Ascending aorta (tissue), 2 donors: ENCODE results near the gene NSUN5. TPM values are rescaled to one million over a fixed set of nuclear protein-coding genes. Genes with fewer than 3 reads are reported as not detected.
A peak's percentile ranks its signal among the peaks of the same experiment; 100 is the strongest.
"Not testable (repeated sequence)": the region's sequence is repeated elsewhere in the genome, so short reads cannot be mapped to it uniquely, and the experiment has no call there.

ENCODE experiments used
- DNase-seq, 2 donors: peaks; one replicate each; pipeline ENCODE4 v3.0.0-alpha.2; 2019; ENCODE audit warnings: low spot score in 2 of 2
- H3K27ac ChIP-seq, 2 donors: fragments of 200-600 bp; sonication (generic); one replicate each; pipeline ENCODE4 v1.5.1; 2016 to 2017; ENCODE audit warnings: mild to moderate bottlenecking in 1 of 2
- H3K27me3 ChIP-seq: fragments of 200-600 bp; sonication (generic); one replicate; pipeline ENCODE4 v1.5.1; 2017
- H3K36me3 ChIP-seq, 2 donors: fragments of 200-600 bp; sonication (generic); one replicate each; pipeline ENCODE4 v1.5.1; 2016
- H3K4me1 ChIP-seq, 2 donors: fragments of 200-600 bp; sonication (generic); one replicate each; pipeline ENCODE4 v1.5.1; 2016 to 2017; ENCODE audit warnings: mild to moderate bottlenecking in 1 of 2
- H3K4me3 ChIP-seq, 2 donors: fragments of 200-600 bp; sonication (generic); one replicate each; pipeline ENCODE4 v1.5.1; 2016 to 2017; ENCODE audit warnings: mild to moderate bottlenecking in 1 of 2
- H3K9me3 ChIP-seq, 2 donors: fragments of 200-600 bp; sonication (generic); one replicate each; pipeline ENCODE4 v1.5.1; 2016
- intact Hi-C: fragments of 100-400 bp; cut with DNase I; formaldehyde crosslinking; loops from one replicate; pipeline ENCODE4 v1.15.1; 2023
- total RNA-seq: library from RNA; depleted of rRNA; stranded (reverse); fragments of >200 nt; gene quantifications from one replicate; pipeline ENCODE4 v1.1.0, GENCODE V29; 2016
- TF ChIP-seq, protein P1 (sequence below), 3 experiments: fragments of 200-600 bp in 2 of 3; fragments of 450-650 bp in 1 of 3; sonication (generic) in 2 of 3; IDR thresholded peaks; one replicate each; pipeline ENCODE4 v1.5.1; 2016 to 2019; ENCODE audit warnings: antibody characterized with exemption in 3 of 3, mild to moderate bottlenecking in 1 of 3, moderate library complexity in 1 of 3

Gene NSUN5
- total RNA-seq, 1 donor from 2014 or later = 9.8 TPM

DNA sequence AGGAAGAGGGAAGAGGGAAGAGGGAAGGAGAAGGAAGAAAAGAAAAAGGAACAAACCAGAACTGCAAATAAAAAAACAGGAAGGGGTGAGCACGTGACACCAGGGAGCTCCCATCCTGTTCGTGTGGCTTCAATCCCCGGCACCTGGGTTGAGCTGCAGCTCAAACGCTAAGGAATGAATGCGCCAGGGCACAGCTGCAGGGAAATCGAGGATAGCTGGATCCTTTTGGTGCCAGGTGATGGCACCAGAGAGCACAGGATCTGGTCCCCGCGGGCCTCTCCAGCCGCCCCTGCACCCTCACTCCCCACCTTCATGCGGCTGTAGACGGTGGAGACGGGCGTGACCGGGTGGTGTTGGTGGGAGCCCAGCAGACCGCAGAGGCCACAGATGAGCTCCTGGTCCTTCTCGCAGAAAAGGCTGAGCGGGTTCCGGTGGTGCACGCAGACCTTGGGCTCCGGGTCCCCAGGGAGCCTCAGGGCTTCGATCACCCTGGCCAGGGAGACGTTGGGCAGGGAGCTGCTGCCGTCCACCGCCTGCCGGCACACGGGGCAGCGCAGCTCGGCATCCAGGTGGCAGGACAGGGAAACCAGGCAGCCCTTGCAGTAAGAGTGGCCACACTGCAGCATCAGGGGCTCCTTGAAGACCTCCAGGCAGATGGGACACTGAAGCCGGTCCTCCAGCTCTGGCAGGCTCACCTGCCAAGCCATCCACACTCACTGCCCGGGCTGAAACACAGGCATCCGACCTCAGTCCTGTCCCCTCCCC lies 15.6 kb upstream of the NSUN5 start:
- H3K36me3 ChIP-seq, DNase-seq, H3K9me3 ChIP-seq, intact Hi-C loops, H3K27ac ChIP-seq, H3K27me3 ChIP-seq, H3K4me1 ChIP-seq: not testable (repeated sequence)
- peak overlapping the region; percentile 6 to 22 for H3K4me3 ChIP-seq
- TF ChIP-seq, protein P1, sequence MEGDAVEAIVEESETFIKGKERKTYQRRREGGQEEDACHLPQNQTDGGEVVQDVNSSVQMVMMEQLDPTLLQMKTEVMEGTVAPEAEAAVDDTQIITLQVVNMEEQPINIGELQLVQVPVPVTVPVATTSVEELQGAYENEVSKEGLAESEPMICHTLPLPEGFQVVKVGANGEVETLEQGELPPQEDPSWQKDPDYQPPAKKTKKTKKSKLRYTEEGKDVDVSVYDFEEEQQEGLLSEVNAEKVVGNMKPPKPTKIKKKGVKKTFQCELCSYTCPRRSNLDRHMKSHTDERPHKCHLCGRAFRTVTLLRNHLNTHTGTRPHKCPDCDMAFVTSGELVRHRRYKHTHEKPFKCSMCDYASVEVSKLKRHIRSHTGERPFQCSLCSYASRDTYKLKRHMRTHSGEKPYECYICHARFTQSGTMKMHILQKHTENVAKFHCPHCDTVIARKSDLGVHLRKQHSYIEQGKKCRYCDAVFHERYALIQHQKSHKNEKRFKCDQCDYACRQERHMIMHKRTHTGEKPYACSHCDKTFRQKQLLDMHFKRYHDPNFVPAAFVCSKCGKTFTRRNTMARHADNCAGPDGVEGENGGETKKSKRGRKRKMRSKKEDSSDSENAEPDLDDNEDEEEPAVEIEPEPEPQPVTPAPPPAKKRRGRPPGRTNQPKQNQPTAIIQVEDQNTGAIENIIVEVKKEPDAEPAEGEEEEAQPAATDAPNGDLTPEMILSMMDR (IDR thresholded peaks at IDR 0.05) = peak in 1 of 3 experiments; percentile 33

- intact Hi-C loops = not testable (repeated sequence)
- peak overlapping the region in 1 of 2 donors; percentile 6 for H3K4me3 ChIP-seq
Measured at GRCh38 chr7:73323434-73324080, 14.9 kb upstream of the NSUN5 start.

GRCh38 chr7:73320009-73320408 lies 11.4 kb upstream of the NSUN5 start:
- DNase-seq, intact Hi-C loops, H3K4me3 ChIP-seq, H3K4me1 ChIP-seq, H3K36me3 ChIP-seq, H3K27me3 ChIP-seq, H3K27ac ChIP-seq, H3K9me3 ChIP-seq: not testable (repeated sequence)

More at GRCh38 chr7:73323434-73324080, 14.9 kb upstream of the NSUN5 start:
- not testable (repeated sequence) for H3K4me1 ChIP-seq, H3K27me3 ChIP-seq, DNase-seq, H3K36me3 ChIP-seq, H3K9me3 ChIP-seq, H3K27ac ChIP-seq

DNA sequence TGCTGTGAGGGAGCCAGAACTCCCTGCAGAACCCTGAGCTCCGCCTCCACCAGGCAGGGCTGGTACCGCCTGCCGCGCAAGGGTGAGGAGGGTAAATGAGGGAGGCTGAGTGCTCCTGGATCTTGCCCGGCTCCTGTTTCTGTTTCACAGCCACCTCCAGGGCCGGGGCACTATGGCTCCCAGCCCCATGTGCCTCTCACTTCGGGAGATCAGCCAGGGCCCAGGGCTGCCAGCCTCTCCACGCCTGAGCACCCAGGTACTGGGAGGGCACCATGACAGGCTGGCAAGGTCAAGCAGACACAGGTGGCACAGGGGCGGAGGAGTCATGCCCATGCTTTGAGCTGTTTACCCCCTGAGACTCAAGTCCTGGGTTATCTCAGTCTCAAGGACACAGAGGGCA lies 10.9 kb upstream of the NSUN5 start:
- H3K27ac ChIP-seq, DNase-seq, H3K9me3 ChIP-seq, intact Hi-C loops, H3K36me3 ChIP-seq, H3K4me3 ChIP-seq, H3K4me1 ChIP-seq, H3K27me3 ChIP-seq: not testable (repeated sequence)

DNA sequence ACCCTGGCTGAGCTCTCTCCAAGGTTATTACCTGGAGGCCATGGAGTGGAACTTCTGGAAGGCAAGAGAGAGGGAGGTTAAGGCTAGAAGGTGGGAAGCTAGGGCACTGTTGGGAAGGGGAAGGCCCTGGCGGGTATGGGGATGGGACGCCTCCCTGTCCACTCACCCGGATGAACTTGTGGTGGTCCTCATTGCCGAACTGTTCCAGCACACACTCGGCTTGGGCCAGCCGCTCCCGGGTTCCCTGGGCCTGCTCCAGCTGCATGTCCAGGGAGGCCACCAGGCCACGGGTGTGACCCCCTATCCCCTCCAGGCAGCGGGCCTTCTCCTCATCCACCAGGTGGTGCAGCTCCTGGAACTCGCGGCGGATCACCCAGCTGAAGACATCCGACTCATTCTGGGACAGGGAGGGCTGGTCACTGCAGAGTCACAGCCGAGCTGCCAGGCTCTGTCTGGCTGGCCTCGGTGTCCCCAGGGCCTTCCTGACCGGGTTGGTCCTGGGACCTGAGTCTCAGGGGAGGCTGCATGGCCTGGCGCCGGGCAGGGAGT lies 10.1 kb upstream of the NSUN5 start:
- H3K9me3 ChIP-seq, H3K4me1 ChIP-seq, H3K36me3 ChIP-seq, DNase-seq, intact Hi-C loops, H3K4me3 ChIP-seq, H3K27ac ChIP-seq, H3K27me3 ChIP-seq: not testable (repeated sequence)

GRCh38 chr7:73316521-73316920 lies 7.9 kb upstream of the NSUN5 start:
- Histone ChIP-seq H3K27me3 (no peaks in the 10 kb centered on the region), H3K27ac (no peak overlapping the region), H3K4me3 (no peak overlapping the region), H3K9me3 (no peaks in the 10 kb centered on the region), H3K4me1 (no peaks in the 10 kb centered on the region), H3K36me3 (no peaks in the 10 kb centered on the region)
- intact Hi-C loops = no loop called here
- no peak for DNase-seq
- TF ChIP-seq, protein P1 (IDR thresholded peaks at IDR 0.05) = no peak

DNA sequence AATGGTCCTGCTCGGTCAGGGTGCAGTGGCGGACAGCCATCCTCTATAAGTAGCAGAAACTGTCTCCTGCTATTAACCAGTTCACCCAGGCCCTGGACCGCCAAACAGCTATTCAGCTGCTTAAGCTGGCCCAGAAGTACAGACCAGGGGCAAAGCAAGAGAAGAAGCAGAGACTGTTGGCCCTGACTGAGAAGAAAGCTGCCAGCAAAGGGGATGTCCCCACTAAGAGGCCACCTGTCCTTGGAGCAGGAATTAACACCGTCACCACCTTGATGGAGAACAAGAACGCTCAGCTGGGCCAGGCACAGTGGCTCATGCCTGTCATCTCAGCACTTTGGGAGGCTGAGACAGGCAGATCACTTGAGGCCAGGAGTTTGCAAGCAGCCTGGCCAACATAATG lies 5.6 kb upstream of the NSUN5 start:
- no peaks in the 10 kb centered on the region for H3K9me3 ChIP-seq
- intact Hi-C loops = no loop called here
- TF ChIP-seq, protein P1 (IDR thresholded peaks at IDR 0.05) = no peak
- no peaks in the 10 kb centered on the region for H3K36me3 ChIP-seq
- no peaks in the 10 kb centered on the region for H3K27me3 ChIP-seq
- no peak for DNase-seq
- no peak overlapping the region for H3K4me3 ChIP-seq
- H3K27ac ChIP-seq = no peak overlapping the region
- peaks cover 0 to under 1% of the 10 kb centered on the region in 2 donors for H3K4me1 ChIP-seq
